PFSK-1 (cell line): ENCODE measurements around the gene NFATC3.
A peak's percentile ranks its signal among the peaks of the same experiment; 100 is the strongest.

Experiments
- FOXP2 ChIP-seq: optimal IDR thresholded peaks from 2 replicates; pipeline ENCODE3; 2011; ENCODE audit warnings: borderline replicate concordance, control low read depth, inconsistent platforms; ENCODE audit not compliant: insufficient read depth; ENCODE audit errors: extremely low read length, extremely low read depth
- POLR2AphosphoS5 ChIP-seq: IDR thresholded peaks from 2 replicates; pipeline ENCODE4 v1.6.1; 2012; ENCODE audit warnings: low read depth, mild to moderate bottlenecking, control low read depth, low read length, moderate library complexity
- REST ChIP-seq, 2 experiments: IDR thresholded peaks; 2 replicates each; pipeline versions ENCODE4 v1.6.1 to v1.8.0; 2011 to 2012; ENCODE audit warnings: low read depth in 2 of 2, low read length in 2 of 2, control low read depth in 1 of 2, inconsistent platforms in 1 of 2, mild to moderate bottlenecking in 1 of 2, moderate library complexity in 1 of 2; ENCODE audit not compliant: insufficient read depth in 1 of 2
- SIN3A ChIP-seq: IDR thresholded peaks from 2 replicates; pipeline ENCODE4 v1.6.1; 2012; ENCODE audit warnings: mild to moderate bottlenecking, low read length, moderate library complexity, borderline replicate concordance; ENCODE audit not compliant: insufficient read depth
- TAF1 ChIP-seq: IDR thresholded peaks from 2 replicates; pipeline ENCODE4 v1.6.1; 2012; ENCODE audit warnings: low read length, control low read depth, borderline replicate concordance; ENCODE audit not compliant: insufficient read depth

Gene NFATC3

GRCh38 chr16:68236826-68237242 is 151.7 kb downstream of the NFATC3 start:
- TF ChIP-seq SIN3A (no peak), POLR2AphosphoS5 (no peak), TAF1 (no peak), FOXP2 (no peak), REST (IDR thresholded peaks at IDR 0.05; ENCODE audit: insufficient read depth in 1 of 2, low read depth in 2 of 2, low read length in 2 of 2) (no peak)

GRCh38 chr16:68237243-68238028 is 152.3 kb downstream of the NFATC3 start:
- TF ChIP-seq SIN3A (no peak), POLR2AphosphoS5 (peak; percentile 81), FOXP2 (peak; percentile 78), TAF1 (peak; percentile 75; the same call in 1 of the 2 replicates), REST (IDR thresholded peaks at IDR 0.05; ENCODE audit: insufficient read depth in 1 of 2, low read depth in 2 of 2, low read length in 2 of 2) (0 out of 4 replicates have a peak, but pooled peaks of 1 of the 2 experiments have one; percentile 18)

- TF ChIP-seq SIN3A (no peak), TAF1 (no peak), POLR2AphosphoS5 (no peak), FOXP2 (no peak), REST (IDR thresholded peaks at IDR 0.05; ENCODE audit: insufficient read depth in 1 of 2, low read depth in 2 of 2, low read length in 2 of 2) (no peak)
Measured at GRCh38 chr16:68238029-68238345, 152.8 kb downstream of the NFATC3 start.

- TF ChIP-seq TAF1 (no peak), POLR2AphosphoS5 (no peak), SIN3A (no peak), REST (IDR thresholded peaks at IDR 0.05; ENCODE audit: insufficient read depth in 1 of 2, low read depth in 2 of 2, low read length in 2 of 2) (no peak), FOXP2 (no peak)
Measured at GRCh38 chr16:68242085-68242484, 156.9 kb downstream of the NFATC3 start.
